Osteoblast (primary cell): ENCODE results near the gene CYP3A4. TPM values are rescaled to one million over a fixed set of nuclear protein-coding genes. Genes with fewer than 3 reads are reported as not detected.

Source experiments
- DNase-seq: peaks from one replicate; pipeline ENCODE4 v3.0.0; 2011; ENCODE audit warnings: low spot score, mixed read lengths; ENCODE audit not compliant: insufficient read length; ENCODE audit errors: missing footprints
- H2AFZ ChIP-seq: 2 replicates; pipeline ENCODE4 v1.6.0; 2011; ENCODE audit warnings: mild to moderate bottlenecking, low read length
- H3K27ac ChIP-seq: 2 replicates; pipeline ENCODE4 v1.5.1; 2011; ENCODE audit warnings: mild to moderate bottlenecking, low read depth, low read length, moderate library complexity
- H3K27me3 ChIP-seq: 2 replicates; pipeline ENCODE4 v1.6.0; 2012; ENCODE audit warnings: mild to moderate bottlenecking, control low read depth, inconsistent platforms, low read length, moderate library complexity; ENCODE audit not compliant: insufficient read depth
- H3K36me3 ChIP-seq: 2 replicates; pipeline ENCODE4 v1.5.1; 2011; ENCODE audit warnings: mild to moderate bottlenecking, low read length, control low read depth, moderate library complexity; ENCODE audit not compliant: insufficient read depth
- H3K4me1 ChIP-seq: 2 replicates; pipeline ENCODE4 v1.5.1; 2011; ENCODE audit warnings: mild to moderate bottlenecking, low read length, control low read depth, moderate library complexity; ENCODE audit not compliant: insufficient read depth
- H3K4me2 ChIP-seq: 2 replicates; pipeline ENCODE4 v1.6.0; 2011; ENCODE audit warnings: mild to moderate bottlenecking, low read length; ENCODE audit not compliant: insufficient read depth
- H3K4me3 ChIP-seq: fragments of 200-600 bp; sonication (generic); 3 replicates; pipeline ENCODE4 v1.5.1; 2012; ENCODE audit warnings: mild to moderate bottlenecking, low read length, inconsistent platforms; ENCODE audit not compliant: insufficient read depth
- H3K79me2 ChIP-seq: 2 replicates; pipeline ENCODE4 v1.6.0; 2012; ENCODE audit warnings: mild to moderate bottlenecking, low read length, control low read depth, inconsistent platforms; ENCODE audit not compliant: insufficient read depth
- H3K9me3 ChIP-seq: 2 replicates; pipeline ENCODE4 v1.5.1; 2011; ENCODE audit warnings: low read depth, low read length, control low read depth
- H4K20me1 ChIP-seq: 2 replicates; pipeline ENCODE4 v1.6.0; 2012; ENCODE audit warnings: mild to moderate bottlenecking, low read length, control low read depth; ENCODE audit not compliant: insufficient read depth
- CTCF ChIP-seq: IDR thresholded peaks from 2 replicates; pipeline ENCODE4 v1.5.1; 2011; ENCODE audit warnings: mild to moderate bottlenecking, low read depth, low read length, moderate library complexity; ENCODE audit errors: extremely low read depth
- total RNA-seq: library from RNA; depleted of rRNA; stranded (reverse); fragments of >200 nt; gene quantifications from 2 replicates; pipeline ENCODE4 v1.2.3, GENCODE V29; 2012

The CYP3A4 gene
- total RNA-seq, 1 donor: not detected

DNA sequence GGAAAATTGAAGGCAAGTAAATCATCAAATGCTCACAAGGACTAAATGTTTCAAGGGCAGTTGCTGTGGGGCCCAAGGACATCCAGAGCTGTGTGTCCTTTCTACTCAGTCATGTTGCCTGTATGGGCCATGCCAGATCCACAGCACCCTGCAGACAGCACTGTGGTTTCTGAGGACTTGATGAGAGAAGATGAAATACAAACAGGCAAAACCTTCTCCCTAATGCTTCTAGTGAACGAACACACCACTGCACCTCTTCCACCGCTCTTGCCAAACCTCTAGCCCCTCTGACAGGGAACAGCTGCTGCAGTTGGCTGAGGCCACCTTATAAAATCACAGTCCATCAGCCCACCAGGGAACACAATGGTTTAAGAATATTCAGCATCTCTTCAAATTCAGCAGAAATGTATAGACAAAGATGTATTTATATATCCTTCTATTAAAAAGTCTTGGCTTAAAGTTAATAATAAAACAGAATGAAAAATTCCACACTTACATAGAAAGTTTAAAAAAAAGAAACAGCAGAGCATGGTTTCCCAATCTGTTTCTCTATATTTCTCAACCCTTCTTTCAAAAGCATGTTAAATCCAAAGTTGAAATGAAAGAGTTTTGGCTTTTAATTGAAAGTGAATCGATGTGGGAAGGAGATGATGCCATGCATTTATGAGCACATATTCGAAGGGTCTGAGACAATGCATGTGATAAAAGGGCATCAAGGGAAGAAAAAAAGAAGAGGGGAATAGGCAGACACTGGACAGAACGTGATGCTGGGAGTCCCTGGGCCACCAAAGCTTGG, 63.0 kb downstream of the CYP3A4 start:
- Histone ChIP-seq H3K4me1 (no peaks in the 10 kb centered on the region), H3K4me2 (no peak overlapping the region), H3K36me3 (no peaks in the 10 kb centered on the region), H3K4me3 (no peak overlapping the region), H3K27me3 (peaks cover 8% of the 10 kb centered on the region), H3K27ac (no peak overlapping the region), H3K9me3 (no peaks in the 10 kb centered on the region), H4K20me1 (no peaks in the 10 kb centered on the region), H2AFZ (no peak overlapping the region), H3K79me2 (no peaks in the 10 kb centered on the region)
- no peak for TF ChIP-seq CTCF
- no peak for DNase-seq

GRCh38 chr7:99719996-99720769, 63.8 kb downstream of the CYP3A4 start:
- no peaks in the 10 kb centered on the region for H3K79me2 ChIP-seq
- no peaks in the 10 kb centered on the region for H3K9me3 ChIP-seq
- no peak overlapping the region for H3K4me2 ChIP-seq
- peaks cover 12% of the 10 kb centered on the region for H3K27me3 ChIP-seq
- DNase-seq: no peak
- no peak for TF ChIP-seq CTCF
- no peaks in the 10 kb centered on the region for H3K4me1 ChIP-seq
- no peak overlapping the region for H2AFZ ChIP-seq
- H3K27ac ChIP-seq: no peak overlapping the region
- H3K36me3 ChIP-seq: no peaks in the 10 kb centered on the region
- no peak overlapping the region for H3K4me3 ChIP-seq
- no peaks in the 10 kb centered on the region for H4K20me1 ChIP-seq

GRCh38 chr7:99713995-99714570, 69.9 kb downstream of the CYP3A4 start:
- H3K79me2 ChIP-seq: no peaks in the 10 kb centered on the region
- peaks cover 7% of the 10 kb centered on the region for H3K27me3 ChIP-seq
- H3K27ac ChIP-seq: no peak overlapping the region
- no peak overlapping the region for H2AFZ ChIP-seq
- no peaks in the 10 kb centered on the region for H3K4me1 ChIP-seq
- no peak overlapping the region for H3K4me2 ChIP-seq
- no peaks in the 10 kb centered on the region for H3K36me3 ChIP-seq
- H3K9me3 ChIP-seq: no peaks in the 10 kb centered on the region
- DNase-seq: no peak
- no peak overlapping the region for H3K4me3 ChIP-seq
- TF ChIP-seq CTCF: no peak
- no peaks in the 10 kb centered on the region for H4K20me1 ChIP-seq
